ENCODE data around the gene SYNE1.

GRCh38 chr6:152496731-152497130 lies 140.4 kb downstream of the SYNE1 start:
- no peak for TF ChIP-seq CTCF (conservative IDR thresholded peaks at IDR 0.05; ENCODE audit: low read length)
- TF ChIP-seq EZH2phosphoT487 (IDR thresholded peaks at IDR 0.05; ENCODE audit: borderline replicate concordance, low read depth, low read length), result no peak

Data from OCI-LY7 (cell line).